ENCODE data around the gene SCCPDH.

GRCh38 chr1:246727594-246727993 lies 3.4 kb downstream of the SCCPDH start:
- TF ChIP-seq, protein P1, sequence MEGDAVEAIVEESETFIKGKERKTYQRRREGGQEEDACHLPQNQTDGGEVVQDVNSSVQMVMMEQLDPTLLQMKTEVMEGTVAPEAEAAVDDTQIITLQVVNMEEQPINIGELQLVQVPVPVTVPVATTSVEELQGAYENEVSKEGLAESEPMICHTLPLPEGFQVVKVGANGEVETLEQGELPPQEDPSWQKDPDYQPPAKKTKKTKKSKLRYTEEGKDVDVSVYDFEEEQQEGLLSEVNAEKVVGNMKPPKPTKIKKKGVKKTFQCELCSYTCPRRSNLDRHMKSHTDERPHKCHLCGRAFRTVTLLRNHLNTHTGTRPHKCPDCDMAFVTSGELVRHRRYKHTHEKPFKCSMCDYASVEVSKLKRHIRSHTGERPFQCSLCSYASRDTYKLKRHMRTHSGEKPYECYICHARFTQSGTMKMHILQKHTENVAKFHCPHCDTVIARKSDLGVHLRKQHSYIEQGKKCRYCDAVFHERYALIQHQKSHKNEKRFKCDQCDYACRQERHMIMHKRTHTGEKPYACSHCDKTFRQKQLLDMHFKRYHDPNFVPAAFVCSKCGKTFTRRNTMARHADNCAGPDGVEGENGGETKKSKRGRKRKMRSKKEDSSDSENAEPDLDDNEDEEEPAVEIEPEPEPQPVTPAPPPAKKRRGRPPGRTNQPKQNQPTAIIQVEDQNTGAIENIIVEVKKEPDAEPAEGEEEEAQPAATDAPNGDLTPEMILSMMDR (IDR thresholded peaks at IDR 0.05; ENCODE audit: extremely low read depth in 1 of 2, insufficient read depth in 1 of 2, low read depth in 1 of 2, low read length in 2 of 2): no peak
- no peak for TF ChIP-seq POLR2AphosphoS5 (IDR thresholded peaks at IDR 0.05; ENCODE audit: insufficient read depth, low read depth, low read length)
